NCI-H128 (cell line): ENCODE data around the gene CUL1.

Experiments
- DNase-seq: peaks from one replicate; lab custom pipeline; 2025; ENCODE audit not compliant: unreplicated experiment; lab: John Stamatoyannopoulos, UW

The CUL1 gene

DNA sequence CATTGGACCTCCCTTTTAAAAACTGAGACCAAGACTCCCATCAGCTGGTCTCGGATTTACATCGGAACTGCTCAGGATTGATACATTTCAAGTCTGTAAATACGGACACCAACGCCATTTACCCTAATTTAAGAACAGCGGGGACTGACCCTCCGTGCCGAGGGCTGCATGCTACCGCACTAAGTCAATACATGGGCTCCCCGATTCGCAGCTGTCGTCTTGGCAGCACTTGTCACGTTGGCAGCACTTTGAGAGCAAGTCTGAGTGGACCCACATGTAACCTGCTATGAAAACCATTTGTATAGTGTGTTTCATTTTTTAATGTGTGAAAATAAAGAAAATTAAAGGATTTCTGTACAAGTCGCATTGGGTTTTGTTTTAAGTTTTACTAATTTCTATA lies 102.0 kb downstream of the CUL1 start:
- DNase-seq, result no peak

DNA sequence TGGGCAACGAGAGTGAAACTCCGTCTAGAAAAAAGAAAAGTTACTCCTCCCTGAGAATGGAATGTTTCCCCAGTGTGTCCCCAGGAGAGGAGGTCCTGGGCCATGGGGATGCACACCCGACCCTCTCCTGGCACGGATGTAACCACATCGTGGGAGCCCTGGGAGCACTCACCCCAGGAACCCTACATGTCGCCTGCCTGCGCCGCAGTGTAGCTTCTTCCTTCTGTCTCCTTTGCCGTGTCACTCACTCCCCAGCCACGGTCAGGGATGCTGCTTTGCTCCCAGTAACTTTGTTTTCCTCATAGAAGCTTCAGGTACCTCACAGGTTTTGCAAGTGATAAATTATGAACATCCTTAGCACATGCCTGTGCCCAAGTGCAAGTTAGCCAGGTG lies 103.4 kb downstream of the CUL1 start:
- DNase-seq, result no peak

DNA sequence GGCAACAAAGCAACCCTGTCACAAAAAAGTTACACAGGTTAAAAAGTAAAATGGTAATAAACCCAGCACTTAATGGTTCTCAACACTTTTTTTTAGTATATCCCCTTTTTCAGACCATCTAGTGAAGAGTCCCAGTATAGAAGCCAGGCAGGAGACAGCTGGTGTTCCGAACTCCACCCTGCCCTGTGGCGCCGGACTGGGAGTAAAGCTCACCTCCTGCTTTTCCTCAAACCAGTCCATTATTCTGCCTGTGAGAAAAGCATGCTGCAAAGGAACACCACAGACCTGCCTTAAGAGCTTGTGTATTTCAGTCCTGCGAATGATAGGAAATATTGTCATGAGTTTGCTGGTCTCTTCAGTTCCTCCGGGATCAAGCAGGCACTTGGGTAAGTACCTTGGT lies 104.4 kb downstream of the CUL1 start:
- DNase-seq, result no peak

GRCh38 chr7:148804343-148805235 lies 105.9 kb downstream of the CUL1 start:
- DNase-seq, result no peak

GRCh38 chr7:148806187-148806586 lies 107.5 kb downstream of the CUL1 start:
- no peak for DNase-seq

- DNase-seq, result no peak
Measured at GRCh38 chr7:148807436-148807835, 108.7 kb downstream of the CUL1 start.

DNA sequence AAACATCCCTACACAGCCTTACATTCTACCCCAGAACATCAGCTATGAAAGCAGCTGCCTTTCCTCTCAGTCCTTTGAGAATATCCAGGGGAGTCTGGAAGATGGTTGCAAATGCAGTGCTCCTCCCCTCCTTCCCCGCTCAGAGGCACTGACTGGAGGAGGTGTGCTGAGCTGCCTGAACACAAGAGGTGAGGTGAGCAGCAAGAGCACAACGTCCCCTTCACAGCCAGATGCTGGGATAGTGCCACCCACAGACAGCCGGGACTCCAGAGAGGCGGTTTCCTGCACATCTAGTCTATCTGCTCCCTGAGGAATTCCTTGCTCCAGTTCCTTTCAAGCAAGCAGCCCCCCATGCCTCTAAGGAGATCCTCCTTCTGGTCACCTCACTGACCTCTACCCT lies 111.2 kb downstream of the CUL1 start:
- DNase-seq, result no peak

- no peak for DNase-seq
Measured at GRCh38 chr7:148811892-148812291, 113.2 kb downstream of the CUL1 start.

DNA sequence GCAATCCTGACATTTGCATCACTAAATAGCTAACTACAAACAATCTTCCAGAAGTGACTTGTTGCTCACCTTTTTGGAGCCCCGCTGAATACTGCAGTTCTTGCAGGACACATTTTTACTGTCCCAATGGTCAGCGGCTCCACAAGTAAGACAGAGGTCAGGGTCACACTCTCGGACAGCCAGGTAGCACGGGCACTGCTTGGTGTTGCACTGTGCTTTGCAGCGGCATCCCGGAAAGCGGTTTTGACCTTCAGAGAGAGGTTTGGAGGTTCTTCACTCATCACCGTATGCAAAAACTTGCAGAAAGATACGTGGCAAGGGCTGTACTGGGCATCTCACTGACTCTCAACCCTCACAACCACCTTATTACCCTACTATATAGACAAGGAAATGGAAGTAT lies 115.2 kb downstream of the CUL1 start:
- no peak for DNase-seq

DNA sequence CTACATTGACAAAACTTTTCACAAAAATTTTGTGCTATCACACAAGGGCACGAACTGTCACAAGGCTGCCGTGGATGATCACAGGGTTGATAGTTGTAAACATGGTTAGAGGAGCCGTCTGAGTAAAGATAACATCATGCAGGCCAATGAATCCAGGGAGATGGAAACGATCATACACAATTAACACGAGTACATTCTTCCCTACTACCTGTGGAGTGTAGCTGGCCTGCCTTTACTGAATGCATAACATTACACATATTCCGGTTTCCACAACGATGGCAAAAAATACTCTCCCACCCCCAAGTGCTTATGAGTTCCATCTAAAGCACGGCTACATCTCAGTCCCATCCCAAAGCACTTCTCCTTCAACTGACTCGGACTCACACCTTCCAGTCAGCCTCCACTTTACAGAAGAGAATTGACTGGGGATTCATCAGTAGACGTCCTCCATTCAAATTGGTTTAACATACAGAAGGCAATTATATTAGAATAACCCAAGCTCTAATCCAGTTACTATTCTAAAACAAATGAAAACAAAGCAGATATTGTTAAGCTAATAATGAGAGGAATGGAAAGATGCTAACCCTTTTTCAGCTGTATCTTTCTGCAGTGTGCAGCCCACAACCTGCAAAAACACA lies 116.3 kb downstream of the CUL1 start:
- DNase-seq, result no peak

GRCh38 chr7:148815612-148816011 lies 116.9 kb downstream of the CUL1 start:
- no peak for DNase-seq

- DNase-seq, result no peak
Measured at GRCh38 chr7:148819697-148820360, 121.1 kb downstream of the CUL1 start.

DNA sequence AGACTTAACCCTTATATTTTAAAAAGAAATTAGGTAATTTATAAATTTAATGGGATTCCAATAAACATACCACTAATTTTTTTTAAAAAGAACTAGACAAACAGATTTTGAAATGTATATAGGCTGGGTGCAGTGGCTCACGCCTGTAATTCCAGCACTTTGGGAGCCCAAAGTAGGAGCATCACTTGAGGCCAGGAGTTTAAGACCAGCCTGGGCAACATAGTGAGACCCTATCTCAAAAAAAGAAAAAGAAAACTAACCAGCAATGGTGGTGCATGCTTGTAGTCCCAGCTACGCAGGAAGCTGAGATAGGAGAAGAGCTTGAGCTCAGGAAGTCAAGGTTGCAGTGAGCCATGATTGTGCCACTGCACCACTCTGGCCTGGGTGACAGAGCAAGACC lies 122.7 kb downstream of the CUL1 start:
- DNase-seq, result no peak

DNA sequence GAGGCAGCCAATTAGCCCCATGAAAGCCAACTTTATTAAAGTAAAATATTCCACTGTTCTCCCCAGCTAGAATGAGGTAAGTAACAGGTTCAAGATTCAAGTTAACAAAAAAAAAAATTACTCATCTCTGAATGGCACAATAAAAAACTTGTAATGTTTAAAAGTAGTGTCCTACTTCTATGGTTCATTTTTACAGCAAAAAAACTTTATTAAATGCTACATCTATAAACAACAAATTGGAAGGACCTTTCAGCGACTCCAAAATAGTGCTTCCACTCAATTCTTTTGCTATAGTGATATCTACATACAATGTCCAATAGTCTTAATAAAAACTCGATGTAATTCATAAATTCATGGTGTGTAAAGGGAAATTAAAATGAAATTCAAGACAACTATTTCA lies 126.2 kb downstream of the CUL1 start:
- DNase-seq, result no peak

DNA sequence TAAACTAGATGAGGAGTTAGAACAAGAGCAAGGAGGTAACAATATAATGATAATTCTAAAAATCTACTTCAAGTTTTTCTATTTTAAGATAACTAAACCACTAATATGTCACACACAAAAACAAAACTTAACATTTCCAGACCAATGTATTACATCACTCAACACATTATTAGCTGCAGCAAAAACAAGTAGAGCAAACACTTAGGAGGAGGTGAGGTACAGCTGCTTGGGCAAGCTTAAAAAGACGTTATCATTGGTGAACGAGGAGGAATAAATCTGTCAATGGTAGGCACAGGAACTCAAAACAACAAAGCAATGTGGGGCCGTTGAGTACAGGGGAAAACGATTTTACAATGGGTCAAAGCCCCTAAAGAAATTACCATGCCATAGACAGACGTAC lies 126.6 kb downstream of the CUL1 start:
- DNase-seq, result no peak

- DNase-seq, result no peak
Measured at GRCh38 chr7:148828965-148829364, 130.3 kb downstream of the CUL1 start.

DNA sequence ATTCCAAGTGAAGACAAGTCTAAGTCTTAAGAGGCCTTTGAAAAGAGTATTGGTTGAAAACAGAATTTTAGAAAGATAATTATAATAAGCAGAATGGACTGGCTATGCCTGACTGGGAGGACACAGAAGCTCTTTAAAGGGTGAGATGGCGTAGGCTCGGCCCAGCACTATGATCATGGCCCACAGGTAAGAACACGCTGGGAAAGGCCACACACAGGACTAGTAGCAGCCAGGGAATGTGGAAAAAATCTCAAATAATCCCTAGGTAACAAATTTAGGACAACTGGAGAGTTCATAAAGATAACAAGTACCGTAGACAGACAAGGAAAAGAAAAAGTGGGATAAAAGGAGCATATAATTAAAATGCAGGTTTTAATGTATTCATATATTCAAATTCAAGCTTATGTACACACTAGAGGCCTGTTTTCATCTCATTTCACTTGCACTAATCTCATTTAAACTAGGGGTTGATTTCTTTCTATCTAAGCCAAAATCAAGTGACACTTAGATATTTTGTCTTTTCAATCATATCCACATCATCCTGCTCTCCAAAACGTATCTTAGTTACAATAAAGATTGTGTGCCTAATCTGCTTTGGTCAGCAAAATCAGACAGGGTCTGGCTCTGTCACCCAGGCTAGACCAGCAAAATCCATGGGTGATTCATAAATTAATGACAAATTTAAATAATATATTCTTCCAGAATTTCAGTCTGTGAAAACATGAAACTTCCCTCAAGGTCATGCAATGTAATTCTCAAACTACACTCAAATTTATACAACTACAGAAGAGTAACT lies 132.4 kb downstream of the CUL1 start:
- no peak for DNase-seq

DNA sequence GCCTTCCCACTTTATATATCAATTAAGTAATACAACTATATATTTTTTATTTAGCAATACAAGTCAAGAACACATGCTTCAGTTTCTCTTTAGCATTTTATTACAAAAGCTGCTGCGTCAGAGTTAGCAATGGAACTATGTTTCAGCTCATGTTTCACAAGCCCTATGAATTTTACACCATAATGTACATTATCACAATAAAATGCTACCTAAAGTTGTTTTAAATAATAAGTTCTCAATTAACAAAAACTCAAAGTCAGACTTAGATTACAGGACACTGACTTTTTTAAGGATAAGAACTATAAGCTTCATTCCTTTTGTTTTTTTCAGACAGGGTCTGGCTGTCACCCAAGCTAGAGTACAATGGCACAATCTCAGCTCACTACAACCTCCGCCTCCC lies 133.1 kb downstream of the CUL1 start:
- DNase-seq, result no peak

DNA sequence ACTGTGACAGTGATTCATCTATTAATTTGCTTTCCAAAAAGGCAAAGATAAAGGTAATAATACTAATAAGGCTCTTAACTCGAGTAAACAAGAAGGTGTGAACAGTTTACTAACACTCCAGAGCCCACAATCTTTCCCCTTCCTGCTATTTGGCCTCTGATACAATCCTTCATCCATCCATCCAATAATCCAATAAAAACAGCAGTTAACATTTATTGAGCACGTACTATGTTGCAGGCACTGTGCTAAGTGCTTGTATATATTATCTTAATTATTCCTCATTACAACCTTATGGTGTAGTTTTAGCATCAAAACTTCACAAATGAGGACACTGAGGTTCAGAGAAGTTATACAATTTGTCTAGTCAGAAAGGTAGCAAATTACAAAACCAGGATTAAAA lies 135.9 kb downstream of the CUL1 start:
- DNase-seq, result no peak

GRCh38 chr7:148835854-148836253 lies 137.2 kb downstream of the CUL1 start:
- no peak for DNase-seq

DNA sequence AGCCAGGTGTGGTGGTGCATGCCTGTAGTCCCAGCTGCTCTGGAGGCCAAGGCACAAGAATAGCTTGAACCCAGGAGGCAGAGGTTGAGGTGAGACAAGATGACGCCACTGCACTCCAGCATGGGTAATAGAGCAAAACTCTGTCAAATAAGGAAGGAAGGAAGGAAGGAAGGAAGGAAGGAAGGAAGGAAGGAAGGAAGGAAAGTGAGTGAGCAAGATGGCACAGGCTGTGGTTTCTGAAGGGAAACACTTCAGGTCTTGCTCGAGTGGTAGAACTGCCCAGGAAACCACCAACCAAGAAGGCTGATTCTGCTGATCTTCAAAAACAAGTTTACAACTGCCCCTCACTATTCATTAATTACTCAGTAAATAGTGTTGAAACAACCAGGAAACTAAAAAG lies 140.2 kb downstream of the CUL1 start:
- DNase-seq, result no peak
